Panc1 (cell line): ENCODE results near the gene PPIL4. TPM values are rescaled to one million over a fixed set of nuclear protein-coding genes. Genes with fewer than 3 reads are reported as not detected.

Source experiments
- ATAC-seq: fragments of 200-7000 bp; cut with Tn5 transposase; 2 replicates; pipeline ENCODE4 v1.9.1; 2020; ENCODE audit warnings: mild to moderate bottlenecking, moderate library complexity
- BruUV-seq: library from RNA; stranded (reverse); fragments of 400-500 nt; replicated peaks from 2 replicates; lab custom pipeline; 2021; lab: Mats Ljungman, UMichigan
- CTCF ChIA-PET: fragments of 300-600 bp; sonication (Branson Sonifier 250); formaldehyde crosslinking; loops from one replicate; lab custom pipeline; 2022; ENCODE audit warnings: antibody characterized with exemption; lab: Charles Lee
- POLR2A ChIA-PET: fragments of 300-600 bp; sonication (Branson Sonifier 250); formaldehyde crosslinking; loops from one replicate; lab custom pipeline; 2022; ENCODE audit warnings: antibody characterized with exemption; lab: Charles Lee
- DNase-seq: peaks from one replicate; pipeline ENCODE4 v3.0.0-alpha.2; 2010; ENCODE audit warnings: low read depth, low spot score
- H3K27ac ChIP-seq: 2 replicates; pipeline ENCODE4 v1.5.1; 2011; ENCODE audit warnings: mild to moderate bottlenecking, low read length, inconsistent platforms
- H3K27me3 ChIP-seq: fragments of 200-500 bp; sonication (Bioruptor generic); 2 replicates; pipeline ENCODE4 v1.6.0; 2014; ENCODE audit warnings: low read length, inconsistent platforms; ENCODE audit not compliant: control insufficient read depth, insufficient read depth
- H3K36me3 ChIP-seq: fragments of 200-500 bp; sonication (Bioruptor generic); 2 replicates; pipeline ENCODE4 v1.5.1; 2014; ENCODE audit warnings: inconsistent platforms, mild to moderate bottlenecking, low read length, moderate library complexity; ENCODE audit not compliant: control insufficient read depth, insufficient read depth
- H3K4me1 ChIP-seq: 2 replicates; pipeline ENCODE4 v1.5.1; 2011; ENCODE audit warnings: inconsistent platforms, mild to moderate bottlenecking, low read length, moderate library complexity; ENCODE audit not compliant: control insufficient read depth, insufficient read depth
- H3K4me3 ChIP-seq, 2 experiments: 2 replicates each; pipeline ENCODE4 v1.5.1; 2011 to 2012; ENCODE audit warnings: low read depth in 2 of 2, low read length in 2 of 2, mild to moderate bottlenecking in 2 of 2, inconsistent platforms in 1 of 2, moderate library complexity in 1 of 2
- H3K9me3 ChIP-seq: fragments of 200-500 bp; sonication (Bioruptor generic); 2 replicates; pipeline ENCODE4 v1.5.1; 2014; ENCODE audit warnings: low read depth, mild to moderate bottlenecking, inconsistent platforms, low read length, moderate library complexity; ENCODE audit not compliant: control insufficient read depth, insufficient read depth
- POLR2AphosphoS5 ChIP-seq: IDR thresholded peaks from 2 replicates; pipeline ENCODE4 v1.6.1; 2012; ENCODE audit warnings: mild to moderate bottlenecking, low read depth, low read length, moderate library complexity
- SIN3A ChIP-seq: IDR thresholded peaks from 2 replicates; pipeline ENCODE4 v1.6.1; 2012; ENCODE audit warnings: low read depth, mild to moderate bottlenecking, low read length, moderate library complexity, borderline replicate concordance; ENCODE audit not compliant: insufficient read depth
- TCF7L2 ChIP-seq: IDR thresholded peaks from 2 replicates; pipeline ENCODE4 v1.6.1; 2011; ENCODE audit warnings: mild to moderate bottlenecking, low read depth, low read length, inconsistent platforms
- in situ Hi-C: cut with HindIII; loops from 2 replicates; pipeline ENCODE4 v1.10.0; 2016; ENCODE audit warnings: low sequenced_read_pairs, low pct_unique_long_range_greater_than_20kb
- intact Hi-C: fragments of 100-400 bp; cut with micrococcal nuclease; formaldehyde crosslinking; loops from one replicate; pipeline ENCODE4 v1.10.0; 2022; ENCODE audit not compliant: unreplicated experiment
- total RNA-seq: library from RNA; stranded (reverse); gene quantifications from one replicate; pipeline ENCODE4 v1.2.1, GENCODE V29; 2021; ENCODE audit not compliant: unreplicated experiment
- TF ChIP-seq, protein P1 (sequence below), 2 experiments: IDR thresholded peaks; 2 replicates each; pipeline ENCODE4 v1.6.1; 2011 to 2012; ENCODE audit warnings: low read depth in 2 of 2, control low read depth in 1 of 2, low read length in 1 of 2, mild to moderate bottlenecking in 1 of 2, moderate library complexity in 1 of 2; ENCODE audit not compliant: insufficient read depth in 1 of 2
- TF ChIP-seq, protein P2 (sequence below): fragments of 450-650 bp; IDR thresholded peaks from 2 replicates; pipeline ENCODE4 v1.5.1; 2017; ENCODE audit warnings: mild to moderate bottlenecking

PPIL4 gene
- total RNA-seq, 1 experiment from 2014 or later, result 19.9 TPM

DNA sequence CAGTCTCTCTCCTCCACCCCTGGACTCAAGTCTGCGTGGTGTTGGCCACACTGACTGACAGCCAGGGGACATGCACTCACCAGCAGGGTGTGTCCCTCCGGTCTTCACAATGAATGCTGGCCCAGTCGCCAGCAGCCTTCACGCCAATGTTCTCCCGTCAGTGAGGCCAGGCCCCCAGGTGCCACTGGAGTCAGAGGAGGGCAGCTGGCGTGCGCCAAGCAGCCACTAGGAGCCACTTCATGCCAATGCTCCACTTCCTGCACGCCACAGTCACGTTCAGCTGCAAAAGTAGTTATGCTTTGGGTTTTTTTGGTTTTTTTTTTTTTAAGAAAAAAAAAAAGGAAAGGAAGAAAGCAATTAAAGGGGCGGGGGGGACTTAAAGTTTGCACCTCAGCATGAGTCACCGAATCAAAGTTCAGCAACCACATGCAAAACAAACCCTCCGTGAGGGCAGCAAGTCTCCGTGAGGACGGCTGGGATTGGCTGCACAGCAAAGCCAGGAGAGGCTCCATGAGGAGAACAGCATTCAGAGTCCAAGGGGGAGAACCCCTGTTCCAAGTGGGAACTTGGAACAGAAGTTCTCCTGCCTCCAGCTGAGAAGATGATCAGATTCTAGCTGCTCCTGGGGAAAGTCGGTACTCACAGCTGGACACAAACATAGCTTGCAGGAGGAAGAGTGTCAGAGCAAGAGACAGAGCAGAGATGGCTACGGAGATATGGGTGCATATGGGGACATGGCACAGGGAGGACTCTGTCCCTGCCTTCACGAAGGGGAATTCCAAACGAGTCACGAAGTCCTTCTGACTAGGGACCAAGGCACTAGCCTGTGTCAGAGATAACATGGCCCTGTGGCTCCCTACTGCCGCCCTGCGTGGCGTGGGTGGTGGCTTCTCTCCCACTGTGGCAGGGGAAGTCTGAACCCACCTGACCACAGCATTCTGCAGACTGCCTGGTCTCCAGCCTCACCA, 60.8 kb downstream of the PPIL4 start, which contains the start of gene ZC3H12D:
Gene ZC3H12D (minus strand): TSS at position 282 of the 968 bp plus-strand sequence. CDS start 10,471 bp downstream, outside the sequence.
- Histone ChIP-seq H3K27ac (no peak within 1 kb of the TSS), H3K27me3 (no peaks in the 10 kb centered on the region), H3K4me3 (no peak within 1 kb of the TSS), H3K36me3 (no peaks in the 10 kb centered on the region), H3K9me3 (no peaks in the 10 kb centered on the region), H3K4me1 (no peaks in the 10 kb centered on the region)
- ATAC-seq (peak; percentile 48; the same call in 1 of the 2 replicates), DNase-seq (no peak)
- no TSS peak for BruUV-seq
- TF ChIP-seq POLR2AphosphoS5 (no peak), SIN3A (no peak), TCF7L2 (no peak)
- TF ChIP-seq, protein P1, sequence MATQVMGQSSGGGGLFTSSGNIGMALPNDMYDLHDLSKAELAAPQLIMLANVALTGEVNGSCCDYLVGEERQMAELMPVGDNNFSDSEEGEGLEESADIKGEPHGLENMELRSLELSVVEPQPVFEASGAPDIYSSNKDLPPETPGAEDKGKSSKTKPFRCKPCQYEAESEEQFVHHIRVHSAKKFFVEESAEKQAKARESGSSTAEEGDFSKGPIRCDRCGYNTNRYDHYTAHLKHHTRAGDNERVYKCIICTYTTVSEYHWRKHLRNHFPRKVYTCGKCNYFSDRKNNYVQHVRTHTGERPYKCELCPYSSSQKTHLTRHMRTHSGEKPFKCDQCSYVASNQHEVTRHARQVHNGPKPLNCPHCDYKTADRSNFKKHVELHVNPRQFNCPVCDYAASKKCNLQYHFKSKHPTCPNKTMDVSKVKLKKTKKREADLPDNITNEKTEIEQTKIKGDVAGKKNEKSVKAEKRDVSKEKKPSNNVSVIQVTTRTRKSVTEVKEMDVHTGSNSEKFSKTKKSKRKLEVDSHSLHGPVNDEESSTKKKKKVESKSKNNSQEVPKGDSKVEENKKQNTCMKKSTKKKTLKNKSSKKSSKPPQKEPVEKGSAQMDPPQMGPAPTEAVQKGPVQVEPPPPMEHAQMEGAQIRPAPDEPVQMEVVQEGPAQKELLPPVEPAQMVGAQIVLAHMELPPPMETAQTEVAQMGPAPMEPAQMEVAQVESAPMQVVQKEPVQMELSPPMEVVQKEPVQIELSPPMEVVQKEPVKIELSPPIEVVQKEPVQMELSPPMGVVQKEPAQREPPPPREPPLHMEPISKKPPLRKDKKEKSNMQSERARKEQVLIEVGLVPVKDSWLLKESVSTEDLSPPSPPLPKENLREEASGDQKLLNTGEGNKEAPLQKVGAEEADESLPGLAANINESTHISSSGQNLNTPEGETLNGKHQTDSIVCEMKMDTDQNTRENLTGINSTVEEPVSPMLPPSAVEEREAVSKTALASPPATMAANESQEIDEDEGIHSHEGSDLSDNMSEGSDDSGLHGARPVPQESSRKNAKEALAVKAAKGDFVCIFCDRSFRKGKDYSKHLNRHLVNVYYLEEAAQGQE (IDR thresholded peaks at IDR 0.05; ENCODE audit: insufficient read depth in 1 of 2, low read depth in 2 of 2, low read length in 1 of 2), result no peak
- TF ChIP-seq, protein P2, sequence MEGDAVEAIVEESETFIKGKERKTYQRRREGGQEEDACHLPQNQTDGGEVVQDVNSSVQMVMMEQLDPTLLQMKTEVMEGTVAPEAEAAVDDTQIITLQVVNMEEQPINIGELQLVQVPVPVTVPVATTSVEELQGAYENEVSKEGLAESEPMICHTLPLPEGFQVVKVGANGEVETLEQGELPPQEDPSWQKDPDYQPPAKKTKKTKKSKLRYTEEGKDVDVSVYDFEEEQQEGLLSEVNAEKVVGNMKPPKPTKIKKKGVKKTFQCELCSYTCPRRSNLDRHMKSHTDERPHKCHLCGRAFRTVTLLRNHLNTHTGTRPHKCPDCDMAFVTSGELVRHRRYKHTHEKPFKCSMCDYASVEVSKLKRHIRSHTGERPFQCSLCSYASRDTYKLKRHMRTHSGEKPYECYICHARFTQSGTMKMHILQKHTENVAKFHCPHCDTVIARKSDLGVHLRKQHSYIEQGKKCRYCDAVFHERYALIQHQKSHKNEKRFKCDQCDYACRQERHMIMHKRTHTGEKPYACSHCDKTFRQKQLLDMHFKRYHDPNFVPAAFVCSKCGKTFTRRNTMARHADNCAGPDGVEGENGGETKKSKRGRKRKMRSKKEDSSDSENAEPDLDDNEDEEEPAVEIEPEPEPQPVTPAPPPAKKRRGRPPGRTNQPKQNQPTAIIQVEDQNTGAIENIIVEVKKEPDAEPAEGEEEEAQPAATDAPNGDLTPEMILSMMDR, result no peak
- in situ Hi-C loops, result no loop called here
- ChIA-PET POLR2A (interaction anchor here (0.5 kb wide), 1 partner anchor 38 kb away, joined by 3 read pairs; no protein-coding TSS in a partner anchor), CTCF (interaction anchor here (1.2 kb wide), 1 partner anchor 457 kb away, joined by 3 read pairs; no protein-coding TSS in a partner anchor)
- intact Hi-C loops, result no loop called here

DNA sequence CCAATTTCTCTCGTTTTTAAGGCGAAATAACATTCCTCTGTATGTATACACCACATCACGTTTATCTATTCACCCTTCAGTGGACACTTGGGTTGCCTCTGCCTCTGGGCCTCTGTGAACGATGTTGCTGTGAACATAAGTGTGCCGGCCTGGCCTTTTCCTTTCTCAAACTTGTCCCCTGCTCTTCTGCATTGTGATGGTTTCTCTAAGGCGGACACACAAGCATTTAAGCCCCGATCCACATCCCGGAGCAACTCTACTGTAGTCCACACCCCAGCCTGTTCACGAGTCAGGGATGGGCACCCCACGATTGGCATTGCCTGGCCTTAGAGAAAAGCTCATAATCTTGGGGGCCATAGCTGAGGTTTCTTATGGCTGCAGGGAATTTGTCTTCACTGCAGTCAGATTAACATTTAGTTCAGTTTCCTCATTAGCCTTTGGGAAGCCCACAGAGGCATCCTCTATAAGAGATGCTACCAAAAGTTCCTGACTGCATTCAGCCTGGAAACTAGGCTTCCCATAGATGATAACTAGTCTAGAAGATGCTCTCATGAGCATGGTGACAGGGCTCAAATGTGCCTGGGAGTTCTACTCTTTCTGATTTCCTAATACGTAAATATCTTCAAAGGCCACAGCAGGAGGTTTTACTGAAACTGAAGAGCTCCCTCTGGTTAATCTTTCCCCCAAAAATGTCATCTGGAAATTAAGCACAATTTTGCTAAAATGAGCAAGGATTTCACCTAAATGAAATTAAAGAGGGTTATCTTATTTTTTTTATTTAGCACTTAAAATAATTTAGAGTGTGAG, 61.8 kb downstream of the PPIL4 start:
- H3K4me1 ChIP-seq, result no peaks in the 10 kb centered on the region
- no TSS peak for BruUV-seq
- H3K36me3 ChIP-seq, result no peaks in the 10 kb centered on the region
- no peak overlapping the region for H3K4me3 ChIP-seq
- in situ Hi-C loops, result no loop called here
- intact Hi-C loops, result no loop called here
- ChIA-PET CTCF (interaction anchor here (1.0 kb wide), 1 partner anchor 81 kb away, joined by 17 read pairs; no protein-coding TSS in a partner anchor), POLR2A (interaction anchor here (0.5 to 0.6 kb wide), 2 partner anchors 22 to 37 kb away, joined by 3 to 4 read pairs; no protein-coding TSS in a partner anchor)
- no peak overlapping the region for H3K27ac ChIP-seq
- H3K27me3 ChIP-seq, result no peaks in the 10 kb centered on the region
- ATAC-seq, result no peak
- no peak for DNase-seq
- TF ChIP-seq, protein P2, result no peak
- TF ChIP-seq, protein P1 (IDR thresholded peaks at IDR 0.05; ENCODE audit: insufficient read depth in 1 of 2, low read depth in 2 of 2, low read length in 1 of 2), result no peak
- TF ChIP-seq SIN3A (no peak), POLR2AphosphoS5 (no peak), TCF7L2 (no peak)
- H3K9me3 ChIP-seq, result no peaks in the 10 kb centered on the region
